ENCODE data around the gene GAL3ST2. TPM values are rescaled to one million over a fixed set of nuclear protein-coding genes. Genes with fewer than 3 reads are reported as not detected.

The GAL3ST2 gene
- total and polyA plus RNA-seq, 2 of the 8 experiments (the other 6 are each of a cell fraction or from before 2014, with no cell fraction given), result not detected

GRCh38 chr2:241762933-241763369 lies 13.7 kb upstream of the GAL3ST2 start:
- H4K5ac ChIP-seq (ENCODE audit: insufficient read length, low read depth, low read length), result no peak overlapping the region
- peaks cover 0 to 2% of the 10 kb centered on the region in 2 experiments for H4K20me1 ChIP-seq (replicated peaks in 1 of 2; ENCODE audit: control insufficient read depth in 1 of 2, insufficient read depth in 2 of 2, low read length in 2 of 2)
- no peak overlapping the region for H2AK5ac ChIP-seq (ENCODE audit: low read depth, low read length)
- no peaks in the 10 kb centered on the region for H3K23me2 ChIP-seq (ENCODE audit: low read depth, low read length)
- H3K36me3 ChIP-seq (ENCODE audit: control insufficient read depth in 2 of 4, insufficient read depth in 4 of 4, low read length in 3 of 4), result no peaks in the 10 kb centered on the region
- peaks cover 6 to 8% of the 10 kb centered on the region in 2 experiments; a peak in 3 of 4 replicates for H3K9me3 ChIP-seq (ENCODE audit: insufficient read depth in 2 of 2, low read depth in 1 of 2, low read length in 1 of 2)
- H3K14ac ChIP-seq (ENCODE audit: insufficient read length), result no peak overlapping the region
- no peak overlapping the region for H3K9ac ChIP-seq (replicated peaks in 1 of 4; ENCODE audit: extremely low read depth in 1 of 4, low read depth in 3 of 4, low read length in 3 of 4)
- 90% methylated on average over 13 of the region's 13 CpGs; no CpG with 5 or more reads in 1 of the 2 experiments for WGBS, 2 experiments (ENCODE audit: extremely low coverage in 1 of 2, insufficient coverage in 1 of 2, insufficient read length in 1 of 2, insufficient replicate concordance in 2 of 2, low coverage in 1 of 2, low lambda C conversion rate in 2 of 2, missing lambda C conversion rate in 1 of 2)
- H3K56ac ChIP-seq (replicated peaks; ENCODE audit: insufficient read length, low read depth, low read length), result no peak overlapping the region
- CTCF ChIA-PET (ENCODE audit: partially characterized antibody), result interaction anchor here (0.8 to 0.9 kb wide), 2 partner anchors 31 to 76 kb away, joined by 3 to 4 read pairs; no protein-coding TSS in a partner anchor
- H3K4me3 ChIP-seq (ENCODE audit: extremely low read depth in 1 of 4, insufficient read depth in 2 of 4, low read depth in 3 of 4, low read length in 4 of 4), result no peak overlapping the region
- no peaks in the 10 kb centered on the region; the same call in 1 of the 2 replicates for H3K79me1 ChIP-seq (ENCODE audit: low read depth, low read length)
- FAIRE-seq (no peak), DNase-seq (ENCODE audit: low read depth in 1 of 2, low spot score in 2 of 2) (peak in 1 of 2 experiments; percentile 31)
- H4K8ac ChIP-seq (ENCODE audit: extremely low read depth, insufficient read depth, low read length), result no peak overlapping the region
- H3K79me2 ChIP-seq (ENCODE audit: control insufficient read depth in 1 of 2, insufficient read depth in 2 of 2, low read length in 2 of 2), result no peaks in the 10 kb centered on the region
- no peak overlapping the region for H3K27ac ChIP-seq (ENCODE audit: low read depth, low read length)
- no peak overlapping the region for H2BK12ac ChIP-seq (ENCODE audit: low read depth, low read length)
- H2BK120ac ChIP-seq (replicated peaks; ENCODE audit: low read depth, low read length), result no peak overlapping the region
- POLR2A ChIA-PET (ENCODE audit: partially characterized antibody), result interaction anchor here (0.8 kb wide), 1 partner anchor 40 kb away, joined by 3 read pairs; no protein-coding TSS in a partner anchor
- H3K4ac ChIP-seq (replicated peaks; ENCODE audit: insufficient read length, low read depth, low read length), result no peak overlapping the region
- no peak overlapping the region for H4K91ac ChIP-seq (replicated peaks; ENCODE audit: insufficient read length, low read length)
- no peak overlapping the region for H3K23ac ChIP-seq (ENCODE audit: insufficient read length)
- H3K18ac ChIP-seq (ENCODE audit: extremely low read depth, low read length), result no peak overlapping the region
- H2AFZ ChIP-seq (ENCODE audit: low read length), result no peak overlapping the region
- peaks cover 0 to 9% (median 2%) of the 10 kb centered on the region in 4 experiments; a peak in 3 of 7 replicates for H3K4me1 ChIP-seq (replicated peaks in 1 of 4; ENCODE audit: control insufficient read depth in 3 of 4, insufficient read depth in 4 of 4, low read length in 3 of 4)
- no peak overlapping the region for H2BK15ac ChIP-seq (ENCODE audit: low read length)
- H3K4me2 ChIP-seq (ENCODE audit: insufficient read depth in 1 of 2, low read depth in 2 of 2, low read length in 2 of 2), result no peak overlapping the region
- no peaks in the 10 kb centered on the region for H3K27me3 ChIP-seq (replicated peaks in 1 of 4; ENCODE audit: control insufficient read depth in 3 of 4, extremely low read depth in 1 of 4, insufficient read depth in 3 of 4, low read length in 3 of 4)
- H2BK20ac ChIP-seq (ENCODE audit: low read length), result no peak overlapping the region
- H2BK5ac ChIP-seq (ENCODE audit: low read depth, low read length), result no peak overlapping the region
- no peak for TF ChIP-seq PHF8 (conservative IDR thresholded peaks at IDR 0.05; ENCODE audit: low read depth, low read length)
- TF ChIP-seq SIRT6 (IDR thresholded peaks at IDR 0.05; ENCODE audit: low read length), result no peak
- TF ChIP-seq EGR1 (IDR thresholded peaks at IDR 0.05; ENCODE audit: borderline replicate concordance, low read depth, low read length), result no peak
- no peak for TF ChIP-seq ATF3 (IDR thresholded peaks at IDR 0.05; ENCODE audit: insufficient read depth, low read depth, low read length)
- TF ChIP-seq CTCF (IDR thresholded peaks at IDR 0.05; ENCODE audit: control extremely low read depth in 1 of 3, insufficient read depth in 1 of 3, low read depth in 1 of 3, low read length in 3 of 3), result no peak
- TF ChIP-seq BRCA1 (IDR thresholded peaks at IDR 0.05; ENCODE audit: low read depth, low read length), result no peak
- TF ChIP-seq RBBP5 (IDR thresholded peaks at IDR 0.05; ENCODE audit: borderline replicate concordance, low read depth, low read length), result no peak
- no peak for TF ChIP-seq SP1 (IDR thresholded peaks at IDR 0.05; ENCODE audit: low read depth, low read length)

All from H1 (cell line).